ENCODE results near the gene ARSA. TPM values are rescaled to one million over a fixed set of nuclear protein-coding genes. Genes with fewer than 3 reads are reported as not detected.
A peak's percentile ranks its signal among the peaks of the same experiment; 100 is the strongest.

The ARSA gene
- polyA plus RNA-seq, 3 donors, result 11.9 to 85.2 (median 12.1) TPM

- Histone ChIP-seq H3K79me2 (ENCODE audit: insufficient read depth, low read length) (peaks cover 21% of the 10 kb centered on the region), H3K9ac (ENCODE audit: insufficient read depth, low read length, poor library complexity, severe bottlenecking) (no peak overlapping the region), H3K4me3 (replicated peaks in 1 of 3; ENCODE audit: low read depth in 2 of 3, low read length in 3 of 3) (no peak overlapping the region), H3K36me3 (replicated peaks in 1 of 2; ENCODE audit: control insufficient read depth in 1 of 2, insufficient read depth in 2 of 2, low read length in 2 of 2) (peaks cover 0 to 18% of the 10 kb centered on the region in 2 donors), H3K27ac (ENCODE audit: low read depth in 1 of 2, low read length in 2 of 2) (no peak overlapping the region), H3K27me3 (ENCODE audit: control insufficient read depth in 2 of 2, insufficient read depth in 2 of 2, low read length in 2 of 2) (peaks cover 0 to 3% of the 10 kb centered on the region in 2 donors), H4K20me1 (ENCODE audit: insufficient read depth, low read length) (peaks cover 26% of the 10 kb centered on the region), H3K9me3 (replicated peaks in 1 of 2; ENCODE audit: control insufficient read depth in 1 of 2, insufficient read depth in 1 of 2, low read length in 2 of 2) (no peaks in the 10 kb centered on the region), H3K4me1 (ENCODE audit: control insufficient read depth in 1 of 2, insufficient read depth in 2 of 2, low read length in 2 of 2) (peaks cover 17 to 25% of the 10 kb centered on the region in 2 donors), H3K4me2 (replicated peaks; ENCODE audit: extremely low read depth, low read length, poor library complexity, severe bottlenecking) (no peak overlapping the region), H2AFZ (ENCODE audit: insufficient read depth, low read depth, low read length, poor library complexity, severe bottlenecking) (no peak overlapping the region)
- peaks cover 22% of the 10 kb centered on the region for H3K4me1 Mint-ChIP-seq
- no peak for TF ChIP-seq CTCF (IDR thresholded peaks at IDR 0.05)
- peaks cover 18 to 23% of the 10 kb centered on the region in 2 donors for H3K36me3 Mint-ChIP-seq
- intact Hi-C loops (cut with micrococcal nuclease), result loop anchor here (5.0 kb wide), 4 partner anchors 37 to 77 kb away; partner anchors contain the start of genes SCO2 (in 2 of the 2), ARSA (in 1 of the 2), KLHDC7B (in 1 of the 2) and LMF2 (in 1 of the 2)
- no peak overlapping the region for H3K27ac Mint-ChIP-seq
- H3K9me3 Mint-ChIP-seq, result no peaks in the 10 kb centered on the region
- H3K4me3 Mint-ChIP-seq, result peak overlapping the region in 1 of 2 donors; percentile 82
- peaks cover 6 to 10% (median 9%) of the 10 kb centered on the region in 3 donors for H3K27me3 Mint-ChIP-seq (ENCODE audit: low read depth in 3 of 3)
- 98% methylated on average over 17 of the region's 23 CpGs for WGBS (ENCODE audit: insufficient coverage)
- DNase-seq, result no peak
These were observed 43.6 kb downstream of the ARSA start for GRCh38 chr22:50584106-50585096.

DNA sequence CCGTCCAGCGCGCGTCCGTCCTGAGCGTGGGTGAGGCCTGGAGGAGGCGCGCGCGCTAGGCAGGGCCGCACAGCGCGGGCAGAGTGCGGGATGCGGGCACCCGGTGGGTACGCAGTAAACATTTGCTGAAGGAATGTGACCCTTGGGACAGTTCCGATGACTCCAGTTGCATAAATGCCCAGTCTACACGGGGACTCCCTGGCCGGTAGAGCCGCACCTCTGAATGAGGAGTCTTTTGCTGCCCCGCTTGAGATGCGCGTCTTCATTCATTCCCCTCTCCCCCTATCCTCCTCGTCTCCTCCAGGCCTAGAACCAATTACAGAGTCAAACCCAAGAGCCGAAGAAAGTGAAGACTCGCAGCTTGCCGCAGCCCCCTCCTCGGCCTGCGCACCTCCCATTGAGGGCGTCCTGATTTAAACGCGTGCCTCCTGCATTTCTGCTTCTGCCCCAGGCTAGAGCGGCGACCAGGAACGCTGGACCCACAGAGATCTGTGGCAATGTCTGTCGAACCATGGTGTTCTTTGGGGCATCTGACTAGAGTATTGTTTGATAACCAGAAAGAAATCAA is 44.6 kb downstream of the ARSA start:
- Histone ChIP-seq H3K36me3 (replicated peaks in 1 of 2; ENCODE audit: control insufficient read depth in 1 of 2, insufficient read depth in 2 of 2, low read length in 2 of 2) (peaks cover 0 to 25% of the 10 kb centered on the region in 2 donors), H3K79me2 (ENCODE audit: insufficient read depth, low read length) (peaks cover 21% of the 10 kb centered on the region), H4K20me1 (ENCODE audit: insufficient read depth, low read length) (peaks cover 36% of the 10 kb centered on the region), H3K4me2 (replicated peaks; ENCODE audit: extremely low read depth, low read length, poor library complexity, severe bottlenecking) (peak overlapping the region; percentile 93), H3K9ac (ENCODE audit: insufficient read depth, low read length, poor library complexity, severe bottlenecking) (peak overlapping the region; percentile 93), H3K4me1 (ENCODE audit: control insufficient read depth in 1 of 2, insufficient read depth in 2 of 2, low read length in 2 of 2) (peaks cover 21 to 34% of the 10 kb centered on the region in 2 donors), H3K27me3 (ENCODE audit: control insufficient read depth in 2 of 2, insufficient read depth in 2 of 2, low read length in 2 of 2) (peaks cover 0 to 3% of the 10 kb centered on the region in 2 donors), H3K9me3 (replicated peaks in 1 of 2; ENCODE audit: control insufficient read depth in 1 of 2, insufficient read depth in 1 of 2, low read length in 2 of 2) (no peaks in the 10 kb centered on the region), H3K27ac (ENCODE audit: low read depth in 1 of 2, low read length in 2 of 2) (peak overlapping the region; percentile 14 to 92), H2AFZ (ENCODE audit: insufficient read depth, low read depth, low read length, poor library complexity, severe bottlenecking) (peak overlapping the region; percentile 76), H3K4me3 (replicated peaks in 1 of 3; ENCODE audit: low read depth in 2 of 3, low read length in 3 of 3) (peak overlapping the region; percentile 38 to 82 (median 51))
- Mint-ChIP-seq H3K27ac (peak overlapping the region in 4 of 7 donors; percentile 28 to 64 (median 54)), H3K4me3 (peak overlapping the region; percentile 82 to 94), H3K4me1 (peaks cover 31% of the 10 kb centered on the region), H3K36me3 (peaks cover 27 to 33% of the 10 kb centered on the region in 2 donors), H3K9me3 (no peaks in the 10 kb centered on the region), H3K27me3 (ENCODE audit: low read depth in 3 of 3) (peaks cover 6 to 11% (median 10%) of the 10 kb centered on the region in 3 donors)
- no peak for TF ChIP-seq CTCF (IDR thresholded peaks at IDR 0.05)
- DNase-seq, result no peak
- intact Hi-C loops (cut with micrococcal nuclease), result loop anchor here (2.0 to 5.0 kb wide), 5 partner anchors 21 to 76 kb away; partner anchors contain the start of genes SCO2 (in 2 of the 2), ARSA (in 1 of the 2), KLHDC7B (in 1 of the 2) and LMF2 (in 1 of the 2)
- WGBS (ENCODE audit: insufficient coverage), result 7% methylated on average over 35 of the region's 37 CpGs

Measured in CD14-positive monocyte (primary cell).